SU-DHL-6 (cell line): ENCODE measurements around the gene SH3GLB2.

Experiments
- CTCF ChIP-seq: fragments of 200-600 bp; sonication (generic); IDR thresholded peaks from one replicate; pipeline ENCODE4 v1.5.1; 2017; ENCODE audit warnings: antibody characterized with exemption, mild to moderate bottlenecking, low read length, moderate library complexity; ENCODE audit not compliant: insufficient read depth, poor library complexity, severe bottlenecking
- EZH2phosphoT487 ChIP-seq: fragments of 200-600 bp; sonication (generic), shearing (Covaris generic); conservative IDR thresholded peaks from 2 replicates; pipeline ENCODE4 v1.6.1; 2018; ENCODE audit warnings: mild to moderate bottlenecking, antibody characterized with exemption, low read length, moderate library complexity, mixed read lengths

GRCh38 chr9:129033216-129033615, 5.1 kb upstream of the SH3GLB2 start:
- TF ChIP-seq CTCF: no peak
- no peak for TF ChIP-seq EZH2phosphoT487
